Caki2 (cell line): ENCODE measurements around the gene RGPD3. TPM values are rescaled to one million over a fixed set of nuclear protein-coding genes. Genes with fewer than 3 reads are reported as not detected.
A peak's percentile ranks its signal among the peaks of the same experiment; 100 is the strongest.
"Not testable (repeated sequence)": the region's sequence is repeated elsewhere in the genome, so short reads cannot be mapped to it uniquely, and the experiment has no call there.

Source experiments
- DNase-seq: peaks from one replicate; pipeline ENCODE4 v3.0.0-alpha.2; 2015; ENCODE audit warnings: low read depth
- in situ Hi-C: cut with HindIII; loops from 2 replicates; pipeline ENCODE4 v1.10.0; 2016; ENCODE audit warnings: low sequenced_read_pairs, low pct_unique_long_range_greater_than_20kb, mixed read lengths
- total RNA-seq: library from RNA; depleted of rRNA; stranded (reverse); fragments of >200 nt; shearing (Covaris generic); gene quantifications from 2 replicates; pipeline ENCODE4 v1.2.3, GENCODE V29; 2014; ENCODE audit warnings: low replicate concordance; rRNA removed

The RGPD3 gene
- 0.03 and 0.98 TPM in 2 replicates for total RNA-seq

- DNase-seq, in situ Hi-C loops: not testable (repeated sequence)
Measured at GRCh38 chr2:106468107-106468506, at the start of gene RGPD3. Gene RGPD3, minus strand, starts transcription at chr2:106468413. Its CDS starts 125 bp downstream, at chr2:106468288.

- no peak for DNase-seq
- in situ Hi-C loops, result no loop called here
Measured at GRCh38 chr2:106517329-106517728, 49.1 kb upstream of the RGPD3 start.

GRCh38 chr2:106516864-106517263, 48.7 kb upstream of the RGPD3 start:
- in situ Hi-C loops, result no loop called here
- DNase-seq, result no peak

DNA sequence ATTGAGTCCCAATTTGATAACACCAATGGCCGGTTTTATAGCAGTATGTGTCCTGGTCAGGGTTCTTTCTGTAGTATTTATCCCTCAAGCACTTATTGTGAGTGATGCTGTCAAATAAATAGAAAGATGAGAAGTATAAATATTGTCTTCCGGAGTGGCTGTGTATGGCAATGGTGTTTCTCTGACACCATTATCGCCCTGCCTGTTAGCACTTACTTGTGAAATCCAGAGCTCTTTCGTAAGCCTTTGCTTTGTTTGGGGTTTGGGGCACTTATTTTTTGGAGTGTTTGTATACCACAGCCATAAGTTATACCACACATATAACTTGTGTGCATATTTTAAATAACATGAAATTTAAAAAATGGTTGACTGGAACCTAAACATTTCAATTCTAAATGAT, 48.2 kb upstream of the RGPD3 start:
- DNase-seq, result no peak
- in situ Hi-C loops, result no loop called here

- DNase-seq, result peak; percentile 28
- in situ Hi-C loops, result not testable (repeated sequence)
Measured at GRCh38 chr2:106514827-106515226, 46.6 kb upstream of the RGPD3 start.

DNA sequence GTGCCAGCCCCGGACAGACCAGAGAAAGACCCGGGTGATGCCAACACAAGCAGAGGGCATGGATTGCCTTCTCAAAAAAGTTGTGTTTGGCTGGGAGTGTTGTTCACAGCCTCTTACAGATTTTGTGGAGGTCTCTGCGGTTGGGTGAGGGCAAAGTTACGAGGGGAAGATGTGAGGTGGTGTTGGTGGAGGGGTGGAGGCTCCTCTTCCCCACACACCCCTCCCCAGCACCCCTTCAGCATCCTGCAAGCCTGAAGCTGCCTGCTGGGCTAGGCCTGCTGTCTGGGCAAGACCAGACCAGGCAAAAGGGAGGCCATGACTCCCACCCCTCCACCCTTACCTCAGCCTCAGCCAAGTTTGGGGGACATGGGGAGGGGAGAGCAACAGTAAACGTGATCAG, 45.2 kb upstream of the RGPD3 start:
- in situ Hi-C loops, DNase-seq: not testable (repeated sequence)

DNA sequence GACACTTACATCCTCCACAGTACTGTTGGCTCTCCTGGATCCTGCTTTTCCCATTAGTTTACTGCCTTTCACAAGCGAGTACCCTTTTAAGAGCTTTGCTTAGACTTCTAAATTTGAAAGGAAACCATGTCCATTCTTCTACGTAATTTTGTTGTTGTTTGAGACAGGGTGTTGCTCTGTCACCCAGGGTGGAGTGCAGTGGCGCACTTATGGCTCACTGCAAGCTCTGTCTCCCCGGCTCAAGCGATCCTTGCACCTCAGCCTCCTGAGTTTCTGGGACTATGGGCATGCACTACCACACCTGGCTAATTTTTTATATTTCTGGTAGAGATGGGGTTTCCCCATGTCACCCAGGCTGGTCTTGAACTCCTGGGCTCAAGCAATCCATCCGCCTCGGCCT, 43.7 kb upstream of the RGPD3 start:
- DNase-seq, in situ Hi-C loops: not testable (repeated sequence)

- in situ Hi-C loops, result not testable (repeated sequence)
- peak; percentile 43 for DNase-seq
Measured at GRCh38 chr2:106511476-106511901, 43.3 kb upstream of the RGPD3 start.

GRCh38 chr2:106510791-106511190, 42.6 kb upstream of the RGPD3 start:
- in situ Hi-C loops, DNase-seq: not testable (repeated sequence)

DNA sequence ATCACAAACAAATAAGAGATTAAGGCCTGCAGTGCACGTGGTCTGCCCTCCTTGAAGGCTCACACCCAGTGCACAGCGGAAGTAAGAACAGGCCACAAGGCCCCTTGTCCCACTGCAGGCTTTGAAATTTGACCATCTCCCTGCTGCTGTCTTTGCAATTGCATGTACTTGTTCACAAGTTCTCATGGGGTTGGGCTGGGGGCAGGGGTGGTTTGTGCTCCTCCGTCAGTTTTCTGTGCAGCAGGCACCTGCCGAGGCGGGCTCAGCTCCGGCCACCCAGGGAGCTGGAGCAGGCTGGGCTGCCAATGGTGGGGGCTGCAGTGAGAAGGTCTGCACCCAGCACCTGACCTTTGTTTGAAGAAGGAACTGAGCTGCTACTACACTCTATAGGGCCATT, 41.2 kb upstream of the RGPD3 start:
- in situ Hi-C loops, DNase-seq: not testable (repeated sequence)

DNA sequence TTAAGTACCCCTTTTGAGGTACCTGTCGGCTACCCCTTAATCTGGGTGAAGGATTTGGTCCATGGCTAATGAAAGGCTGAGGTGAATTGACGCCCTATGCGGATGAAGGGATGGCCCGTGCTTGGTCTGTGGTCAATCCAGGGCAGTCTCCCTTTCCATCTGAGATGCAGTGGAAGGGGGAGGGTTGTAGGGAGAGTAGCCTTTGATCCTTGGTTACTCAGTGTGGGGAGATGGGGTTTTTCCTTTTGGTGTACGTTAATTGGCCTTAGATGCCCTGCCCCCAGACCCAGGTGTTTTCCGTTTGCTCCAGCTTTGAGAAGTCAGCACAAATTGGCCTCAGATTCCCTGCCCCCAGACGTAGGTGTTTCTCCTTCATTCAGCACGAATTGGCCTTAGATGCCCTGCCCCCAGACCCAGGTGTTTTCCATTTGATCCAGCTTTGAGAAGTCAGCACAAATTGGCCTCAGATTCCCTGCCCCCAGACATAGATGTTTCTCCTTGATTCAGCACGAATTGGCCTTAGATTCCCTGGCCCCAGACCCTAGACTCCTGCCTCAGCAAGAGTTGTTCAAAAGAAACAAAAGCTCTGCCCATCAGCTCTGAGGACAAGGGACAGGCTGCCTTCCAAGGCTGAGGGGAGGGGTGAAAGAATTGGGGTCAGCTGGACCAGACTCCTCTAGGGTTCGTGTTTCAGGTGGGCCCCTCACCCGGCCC, 40.6 kb upstream of the RGPD3 start:
- DNase-seq, in situ Hi-C loops: not testable (repeated sequence)

- in situ Hi-C loops, DNase-seq: not testable (repeated sequence)
Measured at GRCh38 chr2:106506002-106506687, 37.9 kb upstream of the RGPD3 start.

DNA sequence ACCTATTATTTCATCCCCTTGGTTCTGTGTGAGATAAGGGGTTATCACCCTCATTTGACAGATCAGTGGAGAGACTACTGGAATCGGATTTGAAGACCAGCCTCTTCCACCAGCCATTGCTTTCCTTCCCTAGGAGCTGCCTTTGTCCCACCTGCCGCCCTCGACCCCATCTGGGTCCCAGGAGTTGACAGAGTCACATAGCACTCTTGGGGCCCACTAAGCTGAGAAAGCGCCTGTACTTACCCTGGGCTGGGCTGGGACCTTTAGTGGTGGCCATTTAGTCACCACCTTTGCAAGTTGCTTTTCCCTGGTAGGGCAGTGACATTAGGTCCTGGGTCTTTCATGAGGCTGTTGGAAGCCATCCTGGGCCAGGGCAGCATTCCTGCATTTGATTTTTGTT, 36.6 kb upstream of the RGPD3 start:
- in situ Hi-C loops, DNase-seq: not testable (repeated sequence)

GRCh38 chr2:106504192-106504591, 36.0 kb upstream of the RGPD3 start:
- DNase-seq, in situ Hi-C loops: not testable (repeated sequence)

GRCh38 chr2:106502351-106502750, 34.1 kb upstream of the RGPD3 start:
- in situ Hi-C loops, DNase-seq: not testable (repeated sequence)

DNA sequence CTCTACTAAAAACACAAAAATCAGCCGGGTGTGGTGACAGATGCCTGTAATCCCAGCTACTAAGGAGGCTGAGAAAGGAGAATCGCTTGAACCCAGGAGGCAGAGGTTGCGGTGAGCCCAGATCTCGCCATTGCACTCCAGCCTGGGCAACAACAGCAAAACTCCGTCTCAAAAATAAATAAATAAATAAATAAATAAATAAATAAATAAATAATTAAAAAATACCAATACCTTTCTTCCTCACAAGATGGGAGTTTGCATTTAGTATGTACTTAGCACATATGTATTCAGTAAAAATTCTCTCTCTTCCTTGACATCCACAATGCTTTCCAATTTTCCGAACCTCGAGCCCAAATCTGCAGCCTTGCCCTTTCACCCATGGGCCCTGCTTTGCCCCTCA, 32.1 kb upstream of the RGPD3 start:
- DNase-seq, in situ Hi-C loops: not testable (repeated sequence)

DNA sequence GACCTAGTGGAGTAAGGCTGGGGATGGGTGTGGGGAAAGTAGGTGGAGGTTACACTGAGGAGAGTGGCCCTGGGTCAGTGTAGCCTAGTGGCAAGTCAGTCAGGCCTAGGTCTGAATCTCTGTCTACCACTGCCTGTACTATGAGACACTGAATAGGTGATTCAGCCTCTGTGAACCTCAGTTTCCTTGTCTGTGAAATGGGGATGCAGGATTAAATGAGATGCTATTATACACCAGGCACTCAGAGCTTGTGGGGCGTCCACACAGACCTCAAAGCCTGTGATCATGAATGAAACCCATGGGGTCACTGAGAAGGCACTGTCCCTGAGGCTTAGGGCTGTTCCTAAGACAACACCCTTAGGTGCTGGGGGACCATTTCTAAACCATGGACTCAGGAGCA, 30.3 kb upstream of the RGPD3 start:
- in situ Hi-C loops, DNase-seq: not testable (repeated sequence)

DNA sequence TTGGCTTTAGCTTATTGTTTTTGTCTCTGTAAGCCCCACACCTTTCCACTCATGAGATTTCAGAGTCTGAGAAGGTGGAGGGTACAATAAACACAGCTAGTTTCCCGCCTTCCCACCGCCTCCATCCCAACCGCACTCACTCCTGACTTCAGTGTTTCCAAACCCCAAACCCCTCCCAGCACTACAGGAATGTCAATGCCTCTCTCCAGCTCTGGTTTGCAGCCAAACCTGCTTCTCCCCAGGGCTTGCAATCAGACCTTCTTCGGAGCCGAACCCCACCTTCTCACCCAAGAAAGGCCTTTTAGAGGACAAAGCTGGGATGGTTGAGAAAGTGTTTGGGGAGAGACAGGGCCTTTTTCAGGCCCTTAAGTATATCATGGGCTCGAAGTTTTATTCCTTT, 24.7 kb upstream of the RGPD3 start:
- in situ Hi-C loops, DNase-seq: not testable (repeated sequence)

DNA sequence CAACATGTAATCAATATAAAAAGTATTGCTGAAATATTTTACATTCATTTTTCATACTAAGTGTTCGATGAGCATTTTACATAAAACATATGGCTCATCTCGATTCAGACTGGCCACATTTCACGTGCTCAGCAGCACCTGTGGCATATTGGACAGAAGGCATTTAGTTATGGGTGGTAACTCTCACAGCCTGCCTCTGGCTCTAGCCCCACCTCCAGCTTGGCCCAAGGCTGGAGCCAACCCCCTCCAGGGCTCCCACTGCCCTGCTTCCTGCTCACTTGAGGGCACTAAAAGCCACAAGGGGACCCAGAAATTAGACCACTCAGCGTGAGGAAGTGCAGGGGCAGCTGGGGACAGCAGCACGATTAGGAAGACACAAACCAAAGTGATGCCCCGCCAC, 24.2 kb upstream of the RGPD3 start:
- in situ Hi-C loops, DNase-seq: not testable (repeated sequence)
